ENCODE data around the gene RAF1.

DNA sequence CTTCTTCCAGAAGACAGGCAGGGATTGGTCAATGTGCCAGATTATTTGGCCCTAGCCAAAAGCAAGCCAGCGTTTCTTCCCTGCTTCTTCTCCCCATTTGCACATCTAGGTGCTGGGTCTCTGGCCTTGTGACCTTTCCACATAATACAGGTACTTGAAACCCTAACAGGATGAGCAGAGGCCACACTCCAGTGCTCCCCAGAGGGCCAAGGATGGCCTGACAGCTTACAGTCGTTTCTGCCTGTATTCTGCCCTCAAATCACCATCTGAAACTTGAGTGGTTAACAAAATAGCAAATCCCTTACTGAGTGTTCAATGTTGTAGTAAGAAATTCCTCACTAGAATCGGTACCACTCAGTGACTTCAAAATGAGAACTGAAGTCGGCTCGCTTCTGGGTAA, 77.9 kb downstream of the RAF1 start:
- TF ChIP-seq EP300 (IDR thresholded peaks at IDR 0.05) (no peak), CTCF (IDR thresholded peaks at IDR 0.05) (no peak)

All from tibial nerve (tissue), 4 donors.